Superior temporal gyrus (tissue), 1 donor: ENCODE data around the gene ZDHHC14.
"Not testable (repeated sequence)": the region's sequence is repeated elsewhere in the genome, so short reads cannot be mapped to it uniquely, and the experiment has no call there.

Experiments used
- DNase-seq: peaks from one replicate; pipeline ENCODE4 v3.0.0-alpha.2; 2016; ENCODE audit errors: extremely low spot score

ZDHHC14 gene

GRCh38 chr6:157464653-157465535, 83.9 kb downstream of the ZDHHC14 start:
- DNase-seq: no peak

GRCh38 chr6:157466342-157466648, 85.3 kb downstream of the ZDHHC14 start:
- no peak for DNase-seq

- not testable (repeated sequence) for DNase-seq
These were observed 86.3 kb downstream of the ZDHHC14 start for GRCh38 chr6:157467339-157467738.

GRCh38 chr6:157468054-157468453, 87.1 kb downstream of the ZDHHC14 start:
- no peak for DNase-seq

- DNase-seq: no peak
These were observed 87.6 kb downstream of the ZDHHC14 start for GRCh38 chr6:157468574-157468973.

GRCh38 chr6:157469378-157469777, 88.4 kb downstream of the ZDHHC14 start:
- no peak for DNase-seq

- DNase-seq: no peak
These were observed 90.2 kb downstream of the ZDHHC14 start for GRCh38 chr6:157471077-157471686.

GRCh38 chr6:157471895-157472686, 91.1 kb downstream of the ZDHHC14 start:
- DNase-seq: no peak

GRCh38 chr6:157476797-157477196, 95.8 kb downstream of the ZDHHC14 start:
- no peak for DNase-seq

- DNase-seq: no peak
These were observed 97.9 kb downstream of the ZDHHC14 start for GRCh38 chr6:157478926-157479325.

GRCh38 chr6:157479464-157480303, 98.7 kb downstream of the ZDHHC14 start:
- DNase-seq: no peak

GRCh38 chr6:157481189-157481864, 100.3 kb downstream of the ZDHHC14 start:
- DNase-seq: no peak

- DNase-seq: no peak
These were observed 100.9 kb downstream of the ZDHHC14 start for GRCh38 chr6:157481865-157482249.

- no peak for DNase-seq
These were observed 102.8 kb downstream of the ZDHHC14 start for GRCh38 chr6:157483770-157484169.

GRCh38 chr6:157484181-157484580, 103.2 kb downstream of the ZDHHC14 start:
- no peak for DNase-seq

- no peak for DNase-seq
These were observed 105.6 kb downstream of the ZDHHC14 start for GRCh38 chr6:157486572-157486971.

- no peak for DNase-seq
These were observed 106.3 kb downstream of the ZDHHC14 start for GRCh38 chr6:157487110-157487773.

GRCh38 chr6:157488058-157488457, 107.1 kb downstream of the ZDHHC14 start:
- DNase-seq: no peak

- no peak for DNase-seq
These were observed 107.7 kb downstream of the ZDHHC14 start for GRCh38 chr6:157488716-157489118.

- no peak for DNase-seq
These were observed 109.8 kb downstream of the ZDHHC14 start for GRCh38 chr6:157490611-157491269.
